ENCODE data around the gene CDK14.

DNA sequence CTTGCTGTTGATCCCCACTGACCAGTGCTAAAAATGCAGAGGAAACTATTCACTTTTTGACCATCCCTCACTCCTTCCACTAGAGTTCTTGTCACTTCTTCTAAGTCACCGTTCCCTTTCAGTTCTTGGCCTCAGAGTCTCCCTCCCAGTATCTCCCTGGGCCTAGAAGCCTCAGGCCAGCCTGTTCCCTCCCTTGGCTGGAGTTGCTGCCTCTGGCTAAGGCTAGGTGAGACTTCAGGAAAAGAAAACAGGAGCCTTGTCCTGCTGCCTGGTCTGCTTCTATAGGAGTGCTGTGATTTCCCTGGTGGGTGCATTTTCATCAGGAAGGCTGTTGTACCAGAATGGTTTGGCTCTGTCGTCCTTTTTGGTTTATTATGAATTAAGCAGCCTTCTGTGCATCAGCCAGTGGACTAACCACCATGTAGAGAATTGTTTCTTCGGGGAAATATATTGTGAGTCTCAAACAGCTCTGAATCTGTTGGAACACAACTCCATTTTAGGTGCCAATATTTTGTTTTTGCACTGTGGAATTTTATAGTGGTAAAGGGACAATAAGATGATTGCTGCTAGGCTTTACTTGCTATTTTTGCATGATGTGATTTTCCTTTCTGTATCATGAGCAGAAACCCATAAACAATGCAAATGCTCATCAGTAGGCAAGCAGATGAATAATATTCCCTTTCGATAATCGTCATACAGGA is 434.7 kb downstream of the CDK14 start:
- TF ChIP-seq, protein P1, sequence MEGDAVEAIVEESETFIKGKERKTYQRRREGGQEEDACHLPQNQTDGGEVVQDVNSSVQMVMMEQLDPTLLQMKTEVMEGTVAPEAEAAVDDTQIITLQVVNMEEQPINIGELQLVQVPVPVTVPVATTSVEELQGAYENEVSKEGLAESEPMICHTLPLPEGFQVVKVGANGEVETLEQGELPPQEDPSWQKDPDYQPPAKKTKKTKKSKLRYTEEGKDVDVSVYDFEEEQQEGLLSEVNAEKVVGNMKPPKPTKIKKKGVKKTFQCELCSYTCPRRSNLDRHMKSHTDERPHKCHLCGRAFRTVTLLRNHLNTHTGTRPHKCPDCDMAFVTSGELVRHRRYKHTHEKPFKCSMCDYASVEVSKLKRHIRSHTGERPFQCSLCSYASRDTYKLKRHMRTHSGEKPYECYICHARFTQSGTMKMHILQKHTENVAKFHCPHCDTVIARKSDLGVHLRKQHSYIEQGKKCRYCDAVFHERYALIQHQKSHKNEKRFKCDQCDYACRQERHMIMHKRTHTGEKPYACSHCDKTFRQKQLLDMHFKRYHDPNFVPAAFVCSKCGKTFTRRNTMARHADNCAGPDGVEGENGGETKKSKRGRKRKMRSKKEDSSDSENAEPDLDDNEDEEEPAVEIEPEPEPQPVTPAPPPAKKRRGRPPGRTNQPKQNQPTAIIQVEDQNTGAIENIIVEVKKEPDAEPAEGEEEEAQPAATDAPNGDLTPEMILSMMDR (conservative IDR thresholded peaks at IDR 0.05) = no peak
- TF ChIP-seq EZH2 (IDR thresholded peaks at IDR 0.05; ENCODE audit: low read depth) = no peak
